ENCODE data around the gene ADAMTS17.

- TF ChIP-seq CTCF (IDR thresholded peaks at IDR 0.05 in 4 of 5, conservative IDR thresholded peaks at IDR 0.05 in 1 of 5) (no peak), POLR2A (IDR thresholded peaks at IDR 0.05) (no peak)
Measured at GRCh38 chr15:100345438-100345837, 3.7 kb upstream of the ADAMTS17 start.
